ENCODE measurements around the gene CCRL2. TPM values are rescaled to one million over a fixed set of nuclear protein-coding genes. Genes with fewer than 3 reads are reported as not detected.

CCRL2 gene
- total RNA-seq, 1 donor from 2014 or later = not detected

- Histone ChIP-seq H3K4me1 (no peaks in the 10 kb centered on the region), H3K36me3 (no peaks in the 10 kb centered on the region), H3K27me3 (no peaks in the 10 kb centered on the region), H3K27ac (no peak overlapping the region), H3K4me3 (no peak overlapping the region), H3K9me3 (no peaks in the 10 kb centered on the region)
- TF ChIP-seq CTCF (IDR thresholded peaks at IDR 0.05) = no peak
- intact Hi-C loops (cut with DNase I) = no loop called here
- no peak for DNase-seq (ENCODE audit: low spot score in 2 of 2)
Measured at GRCh38 chr3:46398186-46398955, 8.7 kb upstream of the CCRL2 start.

- Histone ChIP-seq H3K27me3 (no peaks in the 10 kb centered on the region), H3K36me3 (no peaks in the 10 kb centered on the region), H3K4me3 (no peak overlapping the region), H3K4me1 (no peaks in the 10 kb centered on the region), H3K9me3 (no peaks in the 10 kb centered on the region), H3K27ac (no peak overlapping the region)
- no peak for TF ChIP-seq CTCF (IDR thresholded peaks at IDR 0.05)
- intact Hi-C loops (cut with DNase I) = no loop called here
- no peak for DNase-seq (ENCODE audit: low spot score in 2 of 2)
Measured at GRCh38 chr3:46399098-46399497, 8.0 kb upstream of the CCRL2 start.

GRCh38 chr3:46399557-46399956 lies 7.5 kb upstream of the CCRL2 start:
- no peak for TF ChIP-seq CTCF (IDR thresholded peaks at IDR 0.05)
- H3K27me3 ChIP-seq = no peaks in the 10 kb centered on the region
- H3K4me1 ChIP-seq = no peaks in the 10 kb centered on the region
- no peak for DNase-seq (ENCODE audit: low spot score in 2 of 2)
- intact Hi-C loops (cut with DNase I) = no loop called here
- no peaks in the 10 kb centered on the region for H3K9me3 ChIP-seq
- H3K36me3 ChIP-seq = no peaks in the 10 kb centered on the region
- no peak overlapping the region for H3K4me3 ChIP-seq
- H3K27ac ChIP-seq = no peak overlapping the region

GRCh38 chr3:46400000-46400734 lies 6.9 kb upstream of the CCRL2 start:
- no peak for DNase-seq (ENCODE audit: low spot score in 2 of 2)
- intact Hi-C loops (cut with DNase I) = no loop called here
- Histone ChIP-seq H3K4me1 (no peaks in the 10 kb centered on the region), H3K27me3 (no peaks in the 10 kb centered on the region), H3K4me3 (no peak overlapping the region), H3K27ac (no peak overlapping the region), H3K9me3 (no peaks in the 10 kb centered on the region), H3K36me3 (no peaks in the 10 kb centered on the region)
- TF ChIP-seq CTCF (IDR thresholded peaks at IDR 0.05) = no peak

GRCh38 chr3:46400846-46401245 lies 6.2 kb upstream of the CCRL2 start:
- Histone ChIP-seq H3K27ac (no peak overlapping the region), H3K9me3 (no peaks in the 10 kb centered on the region), H3K27me3 (no peaks in the 10 kb centered on the region), H3K36me3 (no peaks in the 10 kb centered on the region), H3K4me3 (no peak overlapping the region), H3K4me1 (peaks cover 0 to 2% of the 10 kb centered on the region in 2 donors)
- DNase-seq (ENCODE audit: low spot score in 2 of 2) = no peak
- TF ChIP-seq CTCF (IDR thresholded peaks at IDR 0.05) = no peak
- intact Hi-C loops (cut with DNase I) = no loop called here

Measured in ascending aorta (tissue), 2 donors.